GM19099 (cell line): Measurements from ENCODE around the gene CCBE1.

Experiments used
- POLR2A ChIP-seq: IDR thresholded peaks from 3 replicates; pipeline ENCODE4 v1.6.1; 2011; ENCODE audit warnings: low read depth; ENCODE audit not compliant: insufficient read length; ENCODE audit errors: extremely low read depth

The CCBE1 gene

DNA sequence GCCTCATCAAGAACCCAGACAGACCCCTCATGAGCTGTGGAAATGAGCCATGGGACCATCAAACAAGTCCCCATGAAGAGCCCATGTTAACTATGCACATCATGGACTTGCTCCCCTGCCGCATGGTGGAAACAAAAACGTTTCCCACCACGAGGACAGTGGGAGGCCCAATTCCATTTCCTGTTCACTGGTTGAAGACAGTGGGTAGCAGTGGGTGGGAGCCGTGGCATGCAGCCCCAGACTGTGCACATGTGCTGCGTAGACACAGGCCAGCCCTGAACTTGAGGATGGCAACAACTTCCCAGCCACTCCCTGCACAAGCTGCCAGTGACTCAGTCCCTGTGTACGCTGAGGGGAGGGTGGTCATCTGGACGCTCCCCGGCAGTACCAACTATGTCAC is 229.7 kb downstream of the CCBE1 start:
- TF ChIP-seq POLR2A: no peak

DNA sequence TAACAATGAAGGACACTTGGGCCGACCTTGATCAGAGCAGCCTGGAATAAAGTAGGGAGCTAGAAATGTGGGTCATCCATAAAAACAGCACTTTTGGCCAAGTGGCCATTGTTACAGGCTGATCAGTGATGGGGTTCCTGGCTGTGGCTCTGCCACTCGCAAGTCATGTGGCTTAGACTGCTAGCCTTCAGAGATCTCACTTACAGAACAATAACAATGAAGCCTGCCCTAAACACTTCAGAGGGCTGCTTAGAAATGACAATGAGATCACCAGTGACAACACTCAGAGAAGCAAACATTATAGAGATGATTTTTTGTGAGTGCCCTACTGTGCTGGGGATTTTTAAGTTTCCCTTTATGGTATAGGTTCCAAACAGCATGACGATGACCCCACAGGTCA is 230.2 kb downstream of the CCBE1 start:
- TF ChIP-seq POLR2A: no peak

DNA sequence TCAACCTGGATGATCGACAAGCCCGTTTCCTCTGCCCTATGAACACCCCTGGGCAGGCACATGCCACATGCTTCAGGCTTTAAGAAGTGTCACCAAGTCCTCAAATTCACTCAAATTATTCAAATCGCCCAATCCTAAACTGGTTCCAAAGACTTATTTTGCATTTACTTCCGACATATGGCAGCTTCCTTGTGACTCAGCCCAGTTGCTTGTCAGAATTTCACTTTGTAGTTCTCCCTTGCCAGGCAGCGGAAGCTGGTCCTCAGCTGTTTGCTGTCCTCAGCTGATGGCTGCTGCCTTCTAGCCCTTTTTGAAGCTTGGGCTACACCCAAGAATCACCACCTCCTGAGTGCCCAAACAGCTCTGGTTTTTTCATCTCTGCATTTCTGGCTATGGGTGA is 232.7 kb downstream of the CCBE1 start:
- no peak for TF ChIP-seq POLR2A

DNA sequence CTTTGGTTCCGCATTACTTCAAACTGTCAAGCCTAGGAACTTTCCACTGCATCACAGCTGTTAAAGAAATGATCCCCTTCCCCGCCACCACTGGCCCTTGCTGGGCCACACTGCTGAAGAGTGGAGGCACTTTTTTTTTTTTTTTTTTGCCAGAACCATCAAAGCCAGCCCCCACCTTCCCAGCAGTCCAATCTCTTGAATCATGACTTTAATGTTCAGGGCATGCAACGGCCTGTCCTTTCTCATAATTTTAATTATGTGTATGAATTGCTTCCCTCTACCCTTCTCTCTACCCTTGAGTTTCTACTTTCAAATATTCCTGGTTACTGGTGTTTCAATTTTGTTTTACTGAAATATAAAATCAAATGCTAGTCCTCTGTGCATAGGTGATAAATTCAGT is 236.1 kb downstream of the CCBE1 start:
- no peak for TF ChIP-seq POLR2A

DNA sequence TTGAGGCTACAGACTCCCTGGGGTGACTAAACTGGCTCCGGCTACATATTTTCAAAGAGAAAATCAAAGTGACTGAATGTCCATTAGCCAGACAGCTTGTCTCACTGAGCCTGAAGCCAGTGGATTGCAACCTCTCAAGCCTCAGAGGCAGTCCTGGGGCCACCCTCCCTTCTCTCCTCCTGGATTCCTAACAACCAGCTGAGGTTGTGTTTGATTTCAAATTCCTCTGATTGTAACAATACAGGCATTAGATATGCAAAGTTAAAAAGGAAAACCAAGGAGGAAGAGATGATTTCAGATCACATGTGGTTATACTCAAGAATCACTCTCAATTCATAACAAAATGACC is 237.2 kb downstream of the CCBE1 start:
- TF ChIP-seq POLR2A: no peak

DNA sequence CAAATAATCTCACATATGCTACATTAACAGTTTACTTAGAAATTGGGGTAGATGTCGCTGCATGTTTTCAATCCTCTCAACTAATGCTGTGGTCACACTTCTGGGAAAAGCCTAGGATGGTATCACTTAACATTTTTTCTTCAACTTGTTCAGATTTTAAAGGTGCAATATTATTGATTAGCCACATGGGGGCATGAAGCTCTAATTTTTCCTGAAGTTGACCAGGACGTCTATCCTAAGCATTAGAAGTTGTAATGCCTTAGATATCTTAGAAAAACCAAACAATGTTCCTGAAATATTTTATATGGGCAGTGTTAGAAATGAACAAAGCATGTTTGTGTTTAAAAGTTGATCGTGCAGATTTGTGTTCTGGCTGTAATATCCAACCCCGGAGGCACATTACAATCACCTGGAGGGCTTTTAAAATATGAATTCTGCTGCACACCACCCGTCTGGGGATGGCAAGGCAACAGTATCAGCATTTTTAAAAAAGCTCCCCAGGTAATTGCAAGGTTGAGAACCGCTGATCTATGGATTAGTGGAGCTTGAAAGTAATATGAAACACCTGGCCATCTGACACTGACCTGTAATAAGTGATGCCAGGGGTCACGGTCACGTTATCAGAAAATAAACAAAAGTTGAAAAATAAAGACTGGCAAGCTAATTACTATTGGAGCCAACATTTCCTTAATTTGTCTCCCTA is 237.7 kb downstream of the CCBE1 start:
- no peak for TF ChIP-seq POLR2A

DNA sequence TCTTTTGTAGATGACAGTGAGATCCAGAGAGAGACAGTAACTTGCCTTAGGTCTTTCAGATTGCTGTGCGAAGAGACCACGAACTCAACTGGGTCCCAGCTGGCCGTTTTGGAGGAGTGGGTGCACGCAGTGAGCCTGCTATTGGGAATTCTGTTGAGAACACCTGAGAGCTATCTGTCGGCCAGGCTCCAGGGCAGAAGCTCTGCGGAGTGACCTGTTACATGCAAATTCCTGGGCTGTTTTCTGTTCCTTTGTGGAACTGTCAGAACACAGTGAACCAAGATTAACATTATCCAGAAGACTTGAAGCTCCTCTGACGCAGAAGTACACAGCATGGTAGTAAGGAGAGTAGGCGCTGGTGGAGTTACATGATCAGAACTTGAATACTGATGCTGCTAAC is 238.6 kb downstream of the CCBE1 start:
- no peak for TF ChIP-seq POLR2A

DNA sequence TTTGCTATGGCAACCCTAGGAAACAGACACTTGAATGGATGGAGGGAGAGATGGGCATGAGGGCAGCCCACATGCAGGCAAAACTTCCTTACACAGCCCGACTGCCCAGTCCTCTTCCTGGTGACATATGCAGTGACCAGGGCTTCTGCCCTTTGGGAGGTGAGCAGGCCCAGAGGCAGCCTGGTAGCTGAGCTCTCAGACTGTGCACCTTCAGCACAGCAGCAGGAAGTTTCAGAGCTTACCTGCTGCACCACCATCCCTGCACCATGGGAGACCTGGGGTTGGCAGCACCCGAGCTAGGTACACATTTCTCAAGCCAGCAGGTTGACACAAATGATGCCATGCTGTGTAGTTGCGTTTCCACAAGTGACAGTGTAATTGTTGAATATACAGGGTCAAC is 240.6 kb downstream of the CCBE1 start:
- no peak for TF ChIP-seq POLR2A

DNA sequence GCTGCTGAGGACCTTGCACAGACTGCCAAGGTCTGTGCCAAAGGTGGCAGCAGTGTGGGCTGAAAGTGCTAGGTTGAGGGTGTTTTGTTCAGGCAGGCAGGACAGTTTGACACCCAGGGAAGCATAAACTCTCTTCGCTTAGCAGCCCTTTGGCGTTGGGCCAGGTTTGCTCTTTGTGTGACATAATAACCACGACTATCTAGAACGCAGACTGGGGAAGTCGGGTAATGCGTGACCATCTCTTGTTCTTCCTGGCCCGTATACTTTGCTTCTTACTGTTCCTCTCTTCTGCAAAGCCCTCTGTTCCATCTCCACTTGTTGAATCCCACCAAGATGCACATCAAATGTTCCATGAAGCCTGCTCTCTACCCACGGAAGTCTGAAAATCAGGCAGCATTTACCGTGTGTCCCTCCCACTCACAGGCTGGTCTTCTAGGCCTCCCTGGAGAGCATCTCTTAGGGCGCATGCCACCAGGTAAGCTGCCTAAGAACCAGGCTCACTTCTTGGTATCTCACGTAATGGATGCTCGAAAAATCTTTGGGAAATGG is 241.4 kb downstream of the CCBE1 start:
- no peak for TF ChIP-seq POLR2A

DNA sequence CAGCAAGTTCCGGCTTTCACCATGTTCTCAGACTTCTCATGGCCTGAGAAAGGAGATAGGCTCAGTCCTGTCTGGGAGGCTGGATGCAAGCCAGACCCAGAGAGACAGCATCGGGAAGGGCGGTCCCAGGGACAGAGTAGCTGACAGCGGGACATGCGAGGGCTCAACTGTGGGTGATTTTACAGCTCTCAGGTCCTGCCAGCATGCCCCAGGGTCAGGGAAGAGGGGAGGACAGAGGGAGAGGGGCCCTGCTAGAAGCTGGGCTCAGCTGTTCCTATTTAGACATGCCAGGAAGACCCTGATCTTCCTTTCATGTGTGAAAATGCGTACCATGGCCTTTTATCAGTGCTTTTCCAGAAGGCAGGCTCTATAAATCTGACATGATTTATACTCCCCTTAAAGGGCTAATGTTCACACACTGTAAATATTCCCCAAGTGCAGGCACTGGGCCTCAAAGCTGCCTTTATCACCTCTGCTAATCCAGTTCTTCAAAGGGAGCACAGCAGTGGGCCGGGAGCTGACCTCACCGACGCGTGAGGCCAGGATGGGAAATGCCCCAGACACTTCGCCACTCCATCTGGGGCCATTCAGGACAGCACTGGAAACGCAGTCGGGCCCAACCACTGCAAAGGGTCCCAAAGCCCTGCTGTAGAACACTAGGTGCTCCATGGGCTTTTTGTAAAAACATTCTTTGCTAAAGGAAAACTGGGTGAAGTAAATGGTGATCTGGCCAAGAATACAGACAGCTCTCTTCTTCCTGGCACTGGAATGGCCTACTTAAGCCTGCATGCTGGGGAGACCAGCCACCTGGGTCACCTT is 242.1 kb downstream of the CCBE1 start:
- no peak for TF ChIP-seq POLR2A

DNA sequence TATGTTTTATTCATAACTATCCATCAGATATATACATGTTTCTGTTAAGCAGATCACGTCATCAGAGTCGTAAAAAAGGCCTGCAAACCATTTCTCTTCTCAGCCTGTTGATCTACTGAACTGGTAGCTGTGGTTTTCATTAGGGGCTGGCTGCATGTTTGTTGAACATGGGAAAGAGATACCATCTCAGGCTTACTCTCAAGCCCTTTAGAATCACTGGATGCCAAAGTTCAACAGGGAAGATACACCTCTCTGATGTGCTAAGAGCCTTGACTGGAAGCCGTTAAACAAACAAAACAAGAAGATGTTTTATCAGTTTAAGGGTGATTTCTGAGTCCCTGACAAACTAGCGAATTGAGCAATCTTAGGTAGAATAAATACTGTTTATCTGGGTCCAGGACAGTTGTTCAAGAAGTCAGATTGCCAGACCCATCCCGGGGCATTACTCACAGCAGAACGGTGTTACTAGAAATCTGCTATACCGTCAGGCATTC is 243.7 kb downstream of the CCBE1 start:
- no peak for TF ChIP-seq POLR2A

DNA sequence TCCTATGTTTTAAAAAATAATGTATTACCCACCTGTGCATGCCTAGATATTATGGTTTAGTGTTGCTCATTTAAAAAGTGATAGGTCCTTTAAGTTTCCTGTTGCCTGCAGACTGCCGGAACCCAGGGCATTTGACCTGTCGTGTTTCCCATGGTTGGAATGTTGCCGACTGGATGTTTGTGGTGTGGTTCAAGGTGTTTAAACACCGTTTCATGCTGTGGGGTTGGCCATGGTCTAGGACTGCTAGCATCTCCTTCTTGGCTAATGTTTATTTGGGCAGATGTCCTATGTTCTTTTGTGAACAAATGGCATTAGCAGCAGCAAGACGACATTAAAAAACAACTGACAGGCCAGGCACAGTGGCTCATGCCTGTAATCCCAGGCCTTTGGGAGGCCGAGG is 245.3 kb downstream of the CCBE1 start:
- no peak for TF ChIP-seq POLR2A

DNA sequence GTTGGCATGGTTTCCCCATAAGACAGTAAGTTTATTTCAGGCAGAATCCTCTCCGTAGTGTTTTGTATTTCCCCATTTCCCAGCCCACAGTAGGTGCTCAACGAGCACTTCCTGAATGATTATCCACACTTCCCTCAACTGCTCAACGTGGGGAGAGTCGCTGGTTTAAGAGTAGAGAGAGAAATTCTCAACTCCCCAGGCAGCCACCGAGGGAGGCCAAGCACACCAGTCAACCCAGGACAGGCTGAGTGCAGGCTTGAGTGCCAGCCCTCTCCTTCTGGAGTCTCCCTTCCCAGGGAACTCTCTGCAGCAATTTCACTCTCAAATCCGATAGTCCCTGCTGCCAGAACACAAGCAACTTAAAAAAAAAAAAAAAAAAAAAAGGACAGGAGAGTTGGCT is 246.2 kb downstream of the CCBE1 start:
- TF ChIP-seq POLR2A: no peak

DNA sequence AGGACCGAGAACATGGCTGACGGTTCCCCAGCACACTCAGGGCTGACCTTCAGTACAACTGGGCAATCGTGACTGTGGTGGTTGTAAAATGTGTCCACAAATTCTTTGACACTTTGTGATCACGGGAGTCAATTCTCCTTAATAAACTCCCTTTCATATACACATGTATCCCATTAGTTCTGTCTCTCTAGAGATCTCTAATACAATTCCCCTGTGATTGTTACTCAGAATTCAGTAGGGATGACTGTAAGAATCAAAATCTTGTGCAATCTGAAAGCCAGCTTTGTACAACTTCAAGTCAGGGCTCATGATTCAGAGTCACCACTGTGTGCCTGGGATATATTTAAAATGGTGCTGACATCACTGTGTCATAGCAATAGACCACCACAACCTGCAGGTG is 248.7 kb downstream of the CCBE1 start:
- no peak for TF ChIP-seq POLR2A

DNA sequence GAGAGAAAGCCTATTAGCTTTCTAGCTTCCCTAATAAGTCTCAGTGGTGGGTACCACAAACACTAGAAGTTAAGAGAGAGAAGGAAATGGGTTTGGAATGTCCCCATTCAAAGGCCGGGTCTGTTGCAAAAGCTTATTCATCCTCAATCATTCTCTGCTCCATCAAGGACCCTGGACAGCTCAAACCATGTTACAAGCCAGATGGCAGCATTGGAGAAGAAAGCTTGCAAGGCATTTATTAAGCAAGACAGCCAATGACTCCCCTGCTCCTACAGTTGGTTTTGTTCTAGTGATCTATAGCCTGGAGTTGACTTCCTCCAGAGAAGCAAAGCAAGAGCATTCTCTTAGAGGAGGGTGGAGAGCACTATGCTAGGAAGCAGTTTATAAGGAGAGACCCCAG is 251.2 kb downstream of the CCBE1 start:
- TF ChIP-seq POLR2A: no peak

DNA sequence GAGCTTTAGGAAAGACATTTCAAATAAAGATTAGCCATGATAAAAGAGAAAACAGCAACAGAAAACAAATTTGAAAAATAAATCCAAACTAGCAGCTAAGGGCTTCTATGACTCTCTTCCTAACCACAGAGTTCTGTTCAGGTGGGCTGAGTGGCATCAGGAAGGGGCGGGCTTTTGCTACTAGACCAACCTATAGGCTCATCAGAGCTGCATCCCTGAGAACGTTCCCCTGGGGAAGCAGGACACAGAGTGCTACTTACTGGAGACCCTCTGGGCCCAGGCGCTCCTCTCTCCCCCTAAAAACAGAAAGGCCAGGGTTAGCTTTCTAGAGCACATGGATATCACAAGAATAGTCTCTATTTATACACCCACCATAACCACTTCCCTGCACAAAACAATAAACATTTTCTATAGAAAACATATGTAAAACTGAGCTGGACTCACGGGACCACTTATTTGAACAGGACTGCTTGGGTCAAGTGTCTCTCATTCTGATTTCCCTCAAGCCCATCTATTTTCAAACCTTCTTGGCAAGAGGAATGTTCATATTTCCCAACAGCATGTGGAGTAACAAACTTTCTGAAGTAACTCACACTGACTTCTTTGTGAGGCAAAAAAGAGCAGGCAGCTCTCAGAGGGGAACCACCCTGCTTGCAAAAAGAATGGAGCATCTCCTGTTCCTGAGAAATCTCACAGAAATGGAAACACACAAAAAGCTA is 259.2 kb downstream of the CCBE1 start:
- TF ChIP-seq POLR2A: no peak
